Trophoblast cell (in vitro differentiated cells and primary cell): ENCODE data around the gene SCNN1G.

ENCODE experiments used
- DNase-seq, 2 donors: peaks; one replicate each; pipeline ENCODE4 v3.0.0-alpha.2; 2016
- H2AFZ ChIP-seq: 2 replicates; pipeline ENCODE4 v1.6.1; 2013; ENCODE audit warnings: low read length, moderate library complexity, mild to moderate bottlenecking; ENCODE audit not compliant: insufficient read depth, poor library complexity
- H2AK5ac ChIP-seq: 2 replicates; pipeline ENCODE4 v1.6.1; 2013; ENCODE audit warnings: mild to moderate bottlenecking, low read length
- H2BK120ac ChIP-seq: 2 replicates; pipeline ENCODE4 v1.6.1; 2013; ENCODE audit warnings: low read length, mild to moderate bottlenecking, moderate library complexity; ENCODE audit not compliant: insufficient read depth, poor library complexity
- H2BK12ac ChIP-seq: 2 replicates; pipeline ENCODE4 v1.6.1; 2013; ENCODE audit warnings: mild to moderate bottlenecking, low read length, moderate library complexity
- H2BK5ac ChIP-seq: 2 replicates; pipeline ENCODE4 v1.6.1; 2013; ENCODE audit warnings: low read length, low read depth, moderate library complexity, mild to moderate bottlenecking; ENCODE audit not compliant: poor library complexity
- H3K14ac ChIP-seq: 2 replicates; pipeline ENCODE4 v1.6.1; 2013; ENCODE audit warnings: mild to moderate bottlenecking, low read length
- H3K18ac ChIP-seq: 2 replicates; pipeline ENCODE4 v1.6.1; 2013; ENCODE audit warnings: mild to moderate bottlenecking, low read length
- H3K23ac ChIP-seq: 2 replicates; pipeline ENCODE4 v1.6.1; 2013; ENCODE audit warnings: low read length
- H3K27ac ChIP-seq: 2 replicates; pipeline ENCODE4 v1.5.1; 2013; ENCODE audit warnings: low read depth, mild to moderate bottlenecking, inconsistent platforms, low read length, moderate library complexity
- H3K27me3 ChIP-seq: 2 replicates; pipeline ENCODE4 v1.6.1; 2013; ENCODE audit warnings: inconsistent platforms, mild to moderate bottlenecking, low read length, moderate library complexity; ENCODE audit not compliant: insufficient read depth
- H3K36me3 ChIP-seq, 2 experiments: 1 replicate in 1 of 2; 2 replicates in 1 of 2; pipeline ENCODE4 v1.6.1; 2013; ENCODE audit warnings: low read length in 2 of 2, mild to moderate bottlenecking in 2 of 2, moderate library complexity in 1 of 2; ENCODE audit not compliant: insufficient read depth in 2 of 2, control insufficient read depth in 1 of 2
- H3K4ac ChIP-seq: 2 replicates; pipeline ENCODE4 v1.6.1; 2013; ENCODE audit warnings: low read depth, mild to moderate bottlenecking, low read length, moderate library complexity
- H3K4me1 ChIP-seq, 2 experiments: 1 replicate in 1 of 2; 2 replicates in 1 of 2; pipeline ENCODE4 v1.6.1; 2013; ENCODE audit warnings: low read length in 2 of 2, mild to moderate bottlenecking in 2 of 2, moderate library complexity in 1 of 2; ENCODE audit not compliant: insufficient read depth in 2 of 2, control insufficient read depth in 1 of 2
- H3K4me2 ChIP-seq: 2 replicates; pipeline ENCODE4 v1.6.1; 2013; ENCODE audit warnings: inconsistent platforms, mild to moderate bottlenecking, low read length, moderate library complexity
- H3K4me3 ChIP-seq: 2 replicates; pipeline ENCODE4 v1.5.1; 2013; ENCODE audit warnings: mild to moderate bottlenecking, low read depth, low read length, inconsistent platforms
- H3K79me1 ChIP-seq: one replicate; pipeline ENCODE4 v1.6.1; 2013; ENCODE audit warnings: low read length
- H3K79me2 ChIP-seq: 2 replicates; pipeline ENCODE4 v1.6.1; 2013; ENCODE audit warnings: low read length, mild to moderate bottlenecking; ENCODE audit not compliant: control insufficient read depth, insufficient read depth, poor library complexity
- H3K9ac ChIP-seq: 2 replicates; pipeline ENCODE4 v1.6.1; 2013; ENCODE audit warnings: mild to moderate bottlenecking, low read length
- H3K9me3 ChIP-seq: 2 replicates; pipeline ENCODE4 v1.6.1; 2013; ENCODE audit warnings: low read depth, mild to moderate bottlenecking, control low read depth, inconsistent platforms, low read length; ENCODE audit not compliant: insufficient read depth
- H4K12ac ChIP-seq: 2 replicates; pipeline ENCODE4 v1.6.1; 2013; ENCODE audit warnings: low read depth, mild to moderate bottlenecking, low read length, moderate library complexity
- H4K8ac ChIP-seq: 2 replicates; pipeline ENCODE4 v1.6.1; 2013; ENCODE audit warnings: low read depth, mild to moderate bottlenecking, low read length, moderate library complexity
- H4K91ac ChIP-seq: one replicate; pipeline ENCODE4 v1.6.1; 2013; ENCODE audit warnings: low read depth, mild to moderate bottlenecking, low read length, moderate library complexity
- WGBS: extraction: QIAGEN DNeasy Blood & Tissue Kit; methylation state at CpG from one replicate; pipeline ENCODE4 v1.1.7; 2013; ENCODE audit warnings: missing lambda C conversion rate; ENCODE audit not compliant: insufficient read length, insufficient coverage; ENCODE audit errors: extremely low coverage; 5-methylcytosine and 5-hydroxymethylcytosine counted together

Gene SCNN1G

DNA sequence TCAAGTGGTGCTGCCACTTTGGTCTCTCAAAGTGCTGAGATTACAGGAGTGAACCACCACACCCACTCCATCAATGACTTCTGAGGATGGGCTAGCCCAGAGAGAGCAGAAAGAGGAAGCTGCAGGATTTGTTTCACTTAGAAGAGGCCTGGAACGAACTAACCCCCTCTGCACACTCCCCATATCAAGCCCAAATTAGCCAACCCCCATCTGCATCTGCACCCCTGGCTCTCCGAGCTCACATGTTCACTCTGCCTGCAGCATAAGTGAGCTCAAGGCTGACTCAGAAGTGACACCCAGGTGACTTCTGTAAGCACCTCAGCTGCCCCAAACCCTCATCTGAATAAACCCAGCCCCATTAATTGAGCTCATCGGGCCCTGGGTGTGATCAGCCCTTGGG lies 4.8 kb downstream of the SCNN1G start:
- Histone ChIP-seq H2BK120ac (no peak overlapping the region), H3K14ac (no peak overlapping the region), H3K27me3 (peaks cover 11% of the 10 kb centered on the region), H2AK5ac (no peak overlapping the region), H3K4me1 (peaks cover 5% of the 10 kb centered on the region in 2 experiments), H2BK12ac (no peak overlapping the region), H3K4ac (no peak overlapping the region), H4K8ac (no peak overlapping the region), H3K4me2 (no peak overlapping the region), H3K79me1 (no peaks in the 10 kb centered on the region), H4K12ac (no peak overlapping the region), H3K36me3 (no peaks in the 10 kb centered on the region), H3K9ac (no peak overlapping the region), H3K18ac (no peak overlapping the region), H3K4me3 (no peak overlapping the region), H3K23ac (no peak overlapping the region), H4K91ac (no peak overlapping the region), H3K27ac (no peak overlapping the region), H2BK5ac (no peak overlapping the region), H2AFZ (no peak overlapping the region), H3K79me2 (no peaks in the 10 kb centered on the region), H3K9me3 (peaks cover 3% of the 10 kb centered on the region)
- WGBS: no CpG with 5 or more reads among the region's 3 CpGs
- no peak for DNase-seq

DNA sequence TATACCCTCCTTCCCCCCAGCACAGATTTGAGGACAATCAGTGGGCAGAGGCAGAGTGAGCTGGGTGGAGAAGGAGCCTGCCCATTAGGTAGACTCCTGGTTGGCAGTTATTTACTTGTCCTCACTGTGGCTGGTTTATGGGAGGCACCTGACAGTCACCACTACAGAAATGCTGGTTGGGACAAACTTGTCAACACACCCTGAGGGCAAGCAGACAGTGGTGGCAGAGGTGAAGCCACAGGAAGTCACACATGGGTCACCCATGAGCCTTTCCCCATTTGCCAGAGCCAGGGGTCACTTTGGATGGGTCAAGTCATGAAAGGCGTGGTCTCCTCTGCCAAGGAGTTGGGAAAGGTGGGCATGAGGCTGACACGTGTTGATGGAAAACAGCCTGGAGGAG lies 6.4 kb downstream of the SCNN1G start:
- Histone ChIP-seq H3K9ac (no peak overlapping the region), H3K14ac (no peak overlapping the region), H3K79me1 (no peaks in the 10 kb centered on the region), H2AK5ac (no peak overlapping the region), H2AFZ (no peak overlapping the region), H3K4me3 (no peak overlapping the region), H3K9me3 (peaks cover 3% of the 10 kb centered on the region), H2BK120ac (no peak overlapping the region), H3K27ac (no peak overlapping the region), H4K91ac (no peak overlapping the region), H3K4me2 (no peak overlapping the region), H3K18ac (no peak overlapping the region), H3K4me1 (no peaks in the 10 kb centered on the region), H4K8ac (no peak overlapping the region), H2BK12ac (no peak overlapping the region), H3K79me2 (no peaks in the 10 kb centered on the region), H3K36me3 (no peaks in the 10 kb centered on the region), H3K4ac (no peak overlapping the region), H3K27me3 (no peaks in the 10 kb centered on the region), H4K12ac (no peak overlapping the region), H2BK5ac (no peak overlapping the region), H3K23ac (no peak overlapping the region)
- DNase-seq: peak in 1 of 2 donors; percentile 4
- no CpG with 5 or more reads among the region's 2 CpGs for WGBS

DNA sequence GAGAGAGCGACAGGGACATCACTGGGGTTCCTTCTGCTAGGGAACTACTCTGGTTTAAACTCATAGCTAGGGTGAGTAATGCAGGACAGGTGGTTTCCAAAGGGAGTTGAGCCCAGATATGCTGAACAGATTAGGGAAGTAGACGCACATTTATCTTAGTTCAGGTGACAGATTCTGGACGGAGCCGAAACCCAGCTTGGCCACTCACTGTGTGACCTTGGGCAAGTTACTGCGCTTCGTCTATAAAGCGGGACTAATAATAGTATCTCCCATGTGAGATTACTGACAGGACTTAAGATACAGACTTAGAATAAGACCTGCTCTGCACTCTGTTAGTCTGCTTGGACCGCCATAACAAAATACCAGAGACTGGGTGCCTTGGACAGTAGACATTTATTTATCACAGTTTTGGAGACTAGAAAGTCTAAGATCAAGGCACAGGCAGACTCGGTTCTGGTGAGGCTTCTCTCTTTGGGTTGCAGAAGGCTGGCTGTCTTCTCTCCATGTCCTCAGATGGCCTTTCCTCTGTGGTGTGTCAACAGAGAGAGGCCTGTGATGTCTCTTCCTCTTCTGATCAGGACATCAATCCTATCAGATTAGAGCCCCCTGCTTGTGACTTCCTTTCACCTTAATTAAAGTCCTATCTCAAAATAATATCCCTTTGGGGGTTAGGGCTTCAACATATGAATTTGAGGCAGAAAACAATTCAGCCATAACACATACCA lies 12.1 kb downstream of the SCNN1G start:
- H3K36me3 ChIP-seq: no peaks in the 10 kb centered on the region
- H3K4me3 ChIP-seq: no peak overlapping the region
- H3K4me1 ChIP-seq: no peaks in the 10 kb centered on the region
- H2BK120ac ChIP-seq: no peak overlapping the region
- no CpG with 5 or more reads among the region's 9 CpGs for WGBS
- H4K8ac ChIP-seq: no peak overlapping the region
- H3K27me3 ChIP-seq: no peaks in the 10 kb centered on the region
- H2AFZ ChIP-seq: no peak overlapping the region
- no peak overlapping the region for H2BK12ac ChIP-seq
- H3K9me3 ChIP-seq: no peaks in the 10 kb centered on the region
- no peak for DNase-seq
- no peak overlapping the region for H4K12ac ChIP-seq
- H3K4ac ChIP-seq: no peak overlapping the region
- no peak overlapping the region for H4K91ac ChIP-seq
- H3K18ac ChIP-seq: no peak overlapping the region
- no peak overlapping the region for H3K9ac ChIP-seq
- H3K79me1 ChIP-seq: no peaks in the 10 kb centered on the region
- H3K27ac ChIP-seq: no peak overlapping the region
- H2BK5ac ChIP-seq: no peak overlapping the region
- no peaks in the 10 kb centered on the region for H3K79me2 ChIP-seq
- no peak overlapping the region for H3K4me2 ChIP-seq
- no peak overlapping the region for H3K23ac ChIP-seq
- H3K14ac ChIP-seq: no peak overlapping the region
- no peak overlapping the region for H2AK5ac ChIP-seq

DNA sequence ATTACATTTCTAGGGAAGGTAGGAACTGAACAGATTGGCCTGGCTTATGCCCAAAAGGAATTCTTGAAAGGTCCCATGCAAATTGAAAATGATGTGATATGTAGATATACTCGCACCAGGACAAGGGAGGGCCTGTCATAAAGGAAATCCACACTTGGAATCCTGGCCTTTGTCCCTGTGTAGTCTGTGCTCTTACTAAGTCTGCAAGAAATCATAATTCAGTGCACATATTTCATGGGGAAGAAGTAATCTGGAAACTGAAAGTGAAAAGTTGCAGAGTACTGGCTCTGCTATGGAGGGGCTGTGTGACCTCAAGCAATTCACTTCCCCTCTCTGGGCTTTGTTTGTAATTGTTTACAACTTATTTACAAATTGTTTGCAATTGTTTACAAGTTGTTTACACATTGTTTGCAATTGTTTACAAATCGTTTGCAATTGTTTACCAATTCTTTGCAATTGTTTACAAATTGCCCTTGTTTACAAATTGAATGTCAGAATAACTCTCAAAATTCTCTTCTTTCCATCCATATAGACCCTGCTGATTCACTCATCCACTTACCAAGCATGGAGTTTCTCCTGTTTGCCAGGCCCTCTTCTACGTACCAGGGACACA lies 12.9 kb downstream of the SCNN1G start:
- Histone ChIP-seq H3K27me3 (no peaks in the 10 kb centered on the region), H3K9ac (no peak overlapping the region), H4K91ac (no peak overlapping the region), H2BK5ac (no peak overlapping the region), H3K18ac (no peak overlapping the region), H3K23ac (no peak overlapping the region), H3K36me3 (no peaks in the 10 kb centered on the region), H3K4me3 (no peak overlapping the region), H3K9me3 (no peaks in the 10 kb centered on the region), H4K8ac (no peak overlapping the region), H3K4me1 (no peaks in the 10 kb centered on the region), H3K27ac (no peak overlapping the region), H2BK120ac (no peak overlapping the region), H2BK12ac (no peak overlapping the region), H3K4ac (no peak overlapping the region), H4K12ac (no peak overlapping the region), H3K4me2 (no peak overlapping the region), H3K79me2 (no peaks in the 10 kb centered on the region), H3K79me1 (no peaks in the 10 kb centered on the region), H2AK5ac (no peak overlapping the region), H2AFZ (no peak overlapping the region), H3K14ac (no peak overlapping the region)
- no peak for DNase-seq
- no CpG with 5 or more reads among the region's 3 CpGs for WGBS
